HG03039 (cell line): Measurements from ENCODE around the gene PTPN4.
"Not testable (repeated sequence)": the region's sequence is repeated elsewhere in the genome, so short reads cannot be mapped to it uniquely, and the experiment has no call there.

Experiments used
- ATAC-seq: cut with Tn5 transposase; IDR thresholded peaks from one replicate; pipeline ENCODE4 v1.9.1; 2021; ENCODE audit warnings: mild to moderate bottlenecking, moderate library complexity; ENCODE audit not compliant: unreplicated experiment

Gene PTPN4

GRCh38 chr2:119801040-119801439 is 41.3 kb downstream of the PTPN4 start:
- ATAC-seq = no peak

DNA sequence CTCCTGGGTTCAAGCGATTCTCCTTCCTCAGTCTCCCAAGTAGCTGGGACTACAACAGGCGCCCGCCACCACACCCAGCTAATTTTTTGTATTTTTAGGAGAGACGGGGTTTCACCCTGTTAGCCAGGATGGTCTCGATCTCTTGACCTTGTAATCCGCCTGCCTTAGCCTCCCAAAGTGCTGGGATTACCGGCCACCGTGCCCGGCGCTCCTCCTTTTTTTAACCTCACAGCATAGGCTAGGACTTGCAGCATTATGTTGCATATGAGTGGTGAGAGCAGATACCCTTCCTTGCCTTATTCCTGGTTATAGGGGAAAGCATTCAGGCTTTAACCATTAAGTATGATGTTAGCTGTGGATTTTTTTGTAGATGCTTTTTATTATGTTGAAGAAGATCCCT is 42.3 kb downstream of the PTPN4 start:
- not testable (repeated sequence) for ATAC-seq

DNA sequence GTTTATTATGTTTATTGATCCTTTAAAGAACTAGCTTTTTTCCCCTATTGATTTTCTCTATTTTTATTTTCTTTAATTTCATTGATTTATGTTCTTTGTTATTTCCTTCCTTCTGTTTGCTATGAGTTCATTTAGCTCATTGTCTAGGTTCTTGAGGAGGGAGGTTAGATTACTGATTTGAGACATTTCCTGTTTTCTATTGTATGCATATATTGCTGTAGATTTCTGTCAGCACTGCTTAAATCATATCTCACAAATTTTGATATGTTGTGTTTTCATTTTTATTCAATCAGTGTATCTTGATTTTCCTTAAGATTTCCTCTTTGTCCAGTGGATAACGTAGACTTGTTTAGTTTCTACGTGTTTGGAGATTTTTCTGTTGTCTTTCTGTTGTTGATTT is 43.4 kb downstream of the PTPN4 start:
- no peak for ATAC-seq

- ATAC-seq = not testable (repeated sequence)
Observed at GRCh38 chr2:119804409-119804808, 44.7 kb downstream of the PTPN4 start.

DNA sequence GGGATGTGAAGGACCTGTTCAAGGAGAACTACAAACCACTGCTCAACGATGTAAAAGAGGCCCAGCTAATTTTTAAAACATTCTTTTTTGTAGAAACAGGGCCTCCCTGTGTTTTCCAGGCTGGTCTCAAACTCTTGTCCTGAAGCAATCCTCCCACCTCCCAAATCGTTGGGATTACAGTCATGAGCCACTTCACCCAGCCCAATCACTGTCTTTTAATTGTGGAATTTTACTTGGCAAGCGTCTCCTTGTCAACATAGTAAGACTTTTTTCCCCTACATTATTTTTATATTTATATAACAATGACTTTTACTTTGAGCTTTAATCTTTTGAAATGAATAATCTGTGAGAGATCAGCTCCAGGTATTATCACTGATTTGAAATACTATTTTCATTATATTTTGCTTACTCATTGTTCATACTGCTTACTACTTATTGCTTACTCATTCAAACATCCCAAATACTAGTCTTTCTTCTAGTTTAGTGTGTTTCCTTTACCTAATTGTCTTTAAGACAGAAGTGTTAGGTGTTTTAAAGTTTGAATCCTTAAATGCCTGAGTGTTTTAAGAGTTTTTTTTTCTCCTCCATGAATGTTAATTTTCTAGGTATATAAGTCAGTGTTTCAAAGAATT is 48.9 kb downstream of the PTPN4 start:
- ATAC-seq = no peak

- ATAC-seq = no peak
Observed at GRCh38 chr2:119809339-119810048, 49.8 kb downstream of the PTPN4 start.

GRCh38 chr2:119810049-119810630 is 50.4 kb downstream of the PTPN4 start:
- ATAC-seq = no peak

- no peak for ATAC-seq
Observed at GRCh38 chr2:119814216-119814615, 54.5 kb downstream of the PTPN4 start.

DNA sequence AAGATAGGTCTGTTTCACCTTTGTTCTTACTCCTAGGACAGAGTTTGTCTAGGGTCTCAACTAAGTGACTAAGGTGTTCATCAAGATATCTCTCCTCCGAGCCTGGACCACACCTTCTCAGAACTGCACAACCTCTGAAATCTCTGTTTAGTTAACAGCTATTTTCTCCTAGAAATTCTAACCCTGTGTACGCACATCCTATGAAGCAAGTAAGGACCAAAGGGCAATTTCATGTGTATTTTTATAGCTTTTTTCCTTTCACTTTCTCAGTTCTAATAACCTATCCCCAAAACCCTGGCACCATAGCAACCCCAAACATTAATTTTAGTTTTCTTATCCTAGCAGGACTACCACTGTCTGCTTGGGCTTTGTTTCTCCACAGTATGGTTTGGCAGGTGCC is 59.1 kb downstream of the PTPN4 start:
- ATAC-seq = no peak

DNA sequence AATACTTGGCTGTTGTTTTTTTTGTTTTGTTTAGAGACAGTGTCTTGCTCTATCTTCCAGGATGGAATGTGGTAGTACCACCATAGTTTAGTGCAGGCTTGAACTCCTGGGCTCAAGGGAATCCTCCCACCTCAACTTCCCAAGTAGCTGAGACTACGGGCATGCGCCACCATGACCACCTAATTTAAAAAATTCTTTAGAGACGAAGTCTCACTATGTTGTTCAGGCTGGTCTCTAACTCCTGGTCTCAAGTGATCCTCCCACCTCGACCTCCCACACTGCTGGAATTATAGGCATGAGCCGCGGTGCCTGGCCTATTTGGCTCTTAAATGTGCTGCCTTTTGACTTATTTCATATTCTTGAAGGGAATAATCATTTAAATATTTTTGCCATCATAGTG is 60.1 kb downstream of the PTPN4 start:
- ATAC-seq = no peak

- no peak for ATAC-seq
Observed at GRCh38 chr2:119820275-119820674, 60.6 kb downstream of the PTPN4 start.

GRCh38 chr2:119821266-119821665 is 61.5 kb downstream of the PTPN4 start:
- ATAC-seq = no peak

DNA sequence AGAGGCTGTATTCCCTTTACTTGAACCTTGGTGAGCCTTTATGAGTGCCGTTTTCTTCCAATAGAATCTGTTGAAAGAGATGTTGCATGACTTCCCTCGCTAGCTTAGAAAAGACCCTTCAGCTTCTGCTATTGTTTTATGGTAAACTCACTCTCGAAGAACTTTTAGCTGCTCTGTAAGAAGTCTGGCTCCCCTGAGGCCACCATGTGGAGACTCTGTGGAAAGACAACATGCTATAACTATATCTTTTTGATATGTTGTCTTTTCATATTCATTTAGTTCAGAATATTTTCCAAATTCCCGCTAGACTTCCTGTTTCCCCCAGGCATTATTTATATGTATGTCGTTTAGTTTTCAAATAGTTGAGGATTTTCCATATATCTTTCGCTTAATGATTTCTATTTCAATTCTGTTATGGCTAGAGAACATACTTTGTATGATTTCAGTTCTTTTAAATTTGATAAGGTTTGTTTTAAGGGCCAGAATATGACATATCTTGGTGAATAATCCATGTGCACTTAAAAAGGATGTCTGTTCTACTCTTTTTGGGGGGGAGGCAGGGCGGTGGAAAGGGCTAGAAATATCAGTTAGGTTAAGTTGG is 64.1 kb downstream of the PTPN4 start:
- no peak for ATAC-seq

GRCh38 chr2:119826370-119826961 is 66.7 kb downstream of the PTPN4 start:
- peak; percentile 71 for ATAC-seq

- ATAC-seq = no peak
Observed at GRCh38 chr2:119827866-119828507, 68.3 kb downstream of the PTPN4 start.

- no peak for ATAC-seq
Observed at GRCh38 chr2:119836455-119837142, 76.9 kb downstream of the PTPN4 start.

GRCh38 chr2:119837350-119837749 is 77.6 kb downstream of the PTPN4 start:
- no peak for ATAC-seq

DNA sequence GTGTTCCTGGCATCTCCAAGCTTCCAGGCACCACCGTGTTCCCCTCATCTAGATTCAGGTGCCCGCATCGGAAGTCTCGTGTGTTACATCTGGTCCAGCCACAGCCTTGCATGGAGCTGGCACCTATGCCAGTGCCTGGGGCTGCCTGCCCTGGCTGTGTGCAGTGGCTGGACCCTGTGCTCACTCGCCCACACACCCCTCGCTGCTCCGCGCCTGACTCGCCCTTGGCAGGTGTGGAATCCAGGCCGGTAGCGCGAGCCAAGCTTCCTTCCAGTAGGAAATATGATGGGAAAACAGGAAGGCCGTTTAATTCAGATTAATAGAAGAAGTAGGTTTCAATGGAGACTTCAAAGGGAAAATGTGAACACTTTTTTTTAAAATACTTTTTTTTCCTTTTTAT is 78.0 kb downstream of the PTPN4 start:
- no peak for ATAC-seq

GRCh38 chr2:119838179-119838578 is 78.5 kb downstream of the PTPN4 start:
- no peak for ATAC-seq

- no peak for ATAC-seq
Observed at GRCh38 chr2:119841550-119841949, 81.8 kb downstream of the PTPN4 start.
